Pons (tissue), 1 donor: ENCODE results near the gene SEC62.
"Not testable (repeated sequence)": the region's sequence is repeated elsewhere in the genome, so short reads cannot be mapped to it uniquely, and the experiment has no call there.

ENCODE experiments used
- DNase-seq: peaks from one replicate; pipeline ENCODE4 v3.0.0-alpha.2; 2016; ENCODE audit warnings: low spot score

The SEC62 gene

DNA sequence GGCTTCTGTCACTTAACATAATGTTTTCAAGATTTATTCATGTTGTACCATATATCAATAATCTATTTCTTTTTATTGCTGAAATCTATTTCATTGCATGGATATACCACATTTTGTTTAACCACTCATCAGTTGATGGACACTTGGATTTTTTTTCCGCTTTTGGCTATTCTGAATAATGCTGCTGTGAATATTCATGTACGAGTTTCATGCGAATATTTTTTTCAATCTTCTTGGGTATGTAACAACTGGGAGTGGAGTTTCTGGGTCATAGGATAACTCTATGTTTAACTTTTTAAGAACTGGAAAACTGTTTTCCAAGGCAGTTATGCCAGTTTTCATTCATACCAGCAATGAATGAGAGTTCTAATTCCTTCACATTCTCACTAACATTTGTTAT, 49.5 kb downstream of the SEC62 start:
- no peak for DNase-seq

DNA sequence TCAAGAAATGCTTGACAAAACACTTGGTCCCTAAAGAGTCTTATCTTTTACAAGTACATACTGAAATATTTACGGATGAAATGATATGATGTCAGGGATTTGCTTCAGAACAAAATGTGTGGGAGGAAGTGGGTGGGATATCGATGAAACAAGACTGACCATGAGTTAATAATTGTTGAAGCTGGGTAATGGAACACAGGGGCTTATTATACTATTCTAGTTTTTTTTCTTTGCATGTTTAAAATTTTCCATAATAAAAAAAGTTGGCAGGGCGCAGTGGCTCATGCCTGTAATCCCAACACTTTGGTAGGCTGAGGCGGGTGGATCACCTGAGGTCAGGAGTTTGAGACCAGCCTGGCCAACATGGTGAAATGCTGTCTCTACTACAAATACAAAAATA, 52.7 kb downstream of the SEC62 start:
- not testable (repeated sequence) for DNase-seq

DNA sequence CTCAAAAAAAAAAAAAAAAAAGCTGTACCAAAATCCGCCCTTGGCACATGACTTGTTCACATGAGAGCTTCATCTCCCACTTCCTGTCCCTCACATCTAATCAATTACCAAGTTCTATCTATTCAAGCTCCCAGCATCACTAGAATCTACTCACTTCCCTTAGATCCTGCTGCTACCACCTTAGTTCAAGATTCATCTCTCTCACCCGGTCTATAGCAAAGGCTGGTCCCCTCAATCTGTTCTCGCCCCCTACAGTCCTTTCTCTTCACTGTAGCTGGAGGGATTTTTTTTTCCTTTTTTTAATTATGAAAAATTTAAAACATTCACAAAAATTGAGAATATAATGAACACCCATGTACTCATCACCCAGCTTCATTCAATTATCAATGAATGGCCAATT, 54.5 kb downstream of the SEC62 start:
- no peak for DNase-seq

DNA sequence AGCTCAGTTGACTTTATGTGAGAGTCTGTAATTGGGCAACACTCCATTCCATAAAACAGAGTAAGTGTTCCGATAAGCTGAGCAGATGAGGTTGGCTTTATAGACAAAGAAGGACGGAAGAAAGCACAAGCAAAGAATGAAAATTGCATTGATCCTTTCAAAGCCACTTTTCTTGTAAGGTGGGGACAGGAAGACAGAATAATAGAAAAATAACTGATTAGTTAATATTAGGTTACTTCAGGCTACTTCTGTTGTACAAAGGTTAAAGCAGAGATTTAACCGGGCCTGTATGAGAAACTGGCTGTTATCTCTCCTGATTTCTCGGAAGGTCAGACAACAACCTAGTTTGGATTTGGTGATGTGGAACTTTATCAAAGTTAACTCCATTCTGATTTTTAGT, 55.7 kb downstream of the SEC62 start:
- no peak for DNase-seq

DNA sequence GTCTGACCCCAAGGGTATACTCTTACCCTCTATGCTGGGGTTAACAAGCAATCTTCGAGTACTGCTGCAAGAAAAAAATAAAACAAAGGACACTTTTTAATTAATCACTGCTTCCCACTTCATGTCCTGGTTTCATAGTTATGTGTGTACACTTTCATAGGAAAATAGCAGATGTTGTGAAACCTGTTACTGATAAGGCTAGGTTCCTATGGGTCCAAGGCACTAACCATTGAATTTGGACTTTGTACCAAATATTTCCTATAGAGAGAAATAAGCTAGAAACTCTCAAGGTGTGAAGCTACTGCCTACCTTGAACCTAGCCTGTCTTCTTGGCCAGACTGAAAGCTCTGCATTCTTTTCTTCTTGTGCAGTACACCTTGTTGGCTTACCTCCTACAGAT, 56.6 kb downstream of the SEC62 start:
- no peak for DNase-seq

DNA sequence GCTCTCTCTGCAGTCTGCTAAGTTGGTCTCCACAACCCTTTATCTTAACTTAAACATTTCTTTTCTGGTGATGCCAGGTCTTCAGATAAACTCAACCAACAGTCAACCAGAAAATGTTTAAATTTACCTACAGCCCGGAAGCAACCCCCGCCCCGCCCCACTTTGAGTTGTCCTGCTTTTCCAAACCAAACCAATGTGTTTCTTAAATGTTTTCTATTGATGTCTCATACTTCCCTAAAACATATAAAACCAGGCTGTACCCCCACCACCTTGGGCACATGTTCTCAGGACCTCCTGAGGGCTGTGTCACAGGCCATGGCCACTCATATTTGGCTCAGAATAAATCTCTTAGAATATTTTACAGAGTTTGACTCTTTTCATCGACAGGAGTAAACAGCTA, 58.0 kb downstream of the SEC62 start:
- DNase-seq: no peak

DNA sequence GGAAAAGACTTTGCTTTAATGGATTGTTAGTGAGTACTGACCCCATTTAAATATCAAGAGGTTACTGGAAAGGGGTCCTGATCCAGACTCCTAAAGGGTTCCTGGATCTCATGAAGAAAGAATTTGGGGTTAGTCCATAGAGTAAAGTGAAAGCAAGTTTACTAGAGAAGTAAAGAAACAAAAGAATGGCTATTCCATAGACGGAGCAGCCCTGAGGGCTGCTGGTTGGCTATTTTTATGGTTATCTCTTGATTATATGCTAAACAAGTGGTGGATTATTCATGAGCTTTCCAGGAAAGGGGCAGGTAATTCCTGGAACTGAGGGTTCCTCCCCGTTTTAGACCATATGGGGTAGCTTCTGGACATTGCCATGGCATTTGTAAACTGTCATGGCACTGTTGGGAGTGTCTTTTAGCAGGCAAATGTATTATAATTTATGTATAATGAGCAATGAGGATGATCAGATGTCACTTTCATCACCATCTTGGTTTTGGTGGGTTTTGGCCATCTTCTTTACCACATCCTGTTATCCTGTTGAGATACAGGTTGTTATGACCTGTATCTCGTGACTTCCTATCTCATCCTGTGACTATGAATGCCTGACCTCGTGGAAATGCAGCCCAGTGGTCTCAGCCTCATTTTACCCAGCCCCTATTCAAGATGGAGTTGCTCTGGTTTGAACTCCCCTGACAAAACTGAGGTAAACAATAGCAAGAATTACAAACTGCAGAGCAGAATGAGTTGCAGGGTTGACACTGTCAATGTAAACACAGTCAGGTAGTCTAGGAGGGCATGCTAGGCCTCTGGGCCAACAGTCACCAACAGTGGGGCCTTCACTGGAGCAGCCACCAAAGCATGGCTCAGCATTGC, 60.9 kb downstream of the SEC62 start:
- DNase-seq: no peak

DNA sequence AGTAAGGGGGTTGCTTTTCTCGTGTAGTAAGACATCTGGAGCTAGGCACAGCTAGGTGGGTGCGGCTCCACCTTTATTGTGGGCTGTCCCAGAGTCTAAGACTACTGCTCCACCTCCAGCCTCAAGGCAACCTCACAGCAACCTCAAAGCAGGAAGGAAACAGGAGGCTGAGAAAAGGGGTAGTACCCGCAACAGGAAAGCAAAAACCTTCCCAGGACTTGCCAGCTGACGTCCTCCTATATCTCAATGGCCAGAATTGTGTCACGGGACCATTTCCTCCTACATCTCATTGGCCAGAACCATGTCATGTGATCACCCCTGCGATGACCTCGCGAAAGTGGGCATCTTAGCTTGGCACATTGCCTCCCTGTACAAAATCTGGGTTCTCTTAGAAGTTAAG, 66.9 kb downstream of the SEC62 start:
- no peak for DNase-seq

DNA sequence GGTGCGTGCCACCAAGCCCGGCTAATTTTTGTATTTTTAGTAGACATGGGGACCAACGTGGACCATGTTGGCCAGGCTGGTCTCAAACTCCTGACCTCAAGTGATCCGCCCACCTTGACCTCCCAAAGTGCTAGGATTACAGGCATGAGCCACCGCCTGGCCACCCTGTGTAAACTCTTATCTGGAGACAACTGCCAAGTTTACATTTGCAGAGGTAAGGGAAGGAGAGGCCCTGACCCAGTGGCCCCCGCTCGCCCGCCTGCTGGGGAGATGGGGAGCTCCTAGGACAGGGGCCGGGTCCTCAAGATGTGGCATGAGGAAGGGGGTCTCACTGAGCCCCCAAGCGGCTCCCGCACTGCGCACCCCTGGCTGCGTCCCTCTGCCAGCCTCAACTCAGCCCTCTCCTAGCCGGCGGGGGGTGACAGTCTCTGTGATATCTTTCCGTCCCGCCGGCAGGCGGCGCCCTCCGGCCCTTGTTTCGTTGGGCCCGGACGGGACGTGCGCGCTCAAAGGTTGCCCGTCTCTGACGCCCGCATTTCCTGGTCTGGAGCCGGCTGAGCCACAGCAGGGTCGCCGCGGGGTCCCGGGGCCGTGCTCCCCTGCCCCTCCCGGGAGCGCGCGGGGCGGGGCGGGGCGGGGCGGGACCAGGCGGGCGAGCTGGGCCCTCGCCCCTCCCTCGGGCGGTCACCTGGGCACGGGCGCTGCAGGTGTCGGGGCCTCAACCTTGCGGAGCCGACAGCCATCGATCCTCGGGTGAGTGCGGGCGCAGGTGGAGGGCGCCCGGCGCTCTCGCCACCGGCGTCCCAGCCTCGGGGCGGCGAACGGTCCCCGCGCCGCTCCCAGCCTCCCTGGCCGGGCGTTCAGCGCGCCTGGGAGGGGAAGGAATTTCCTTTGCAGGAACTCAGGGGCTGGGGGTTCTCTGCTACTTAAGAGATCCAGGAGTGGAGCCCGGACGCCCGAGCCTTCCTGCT, 71.1 kb downstream of the SEC62 start, which contains the start of gene GPR160:
TSS of gene GPR160 (plus strand) at position 533 of the 971 bp plus-strand sequence. CDS start 45,978 bp downstream, outside the sequence.
- DNase-seq: peak; percentile 12

DNA sequence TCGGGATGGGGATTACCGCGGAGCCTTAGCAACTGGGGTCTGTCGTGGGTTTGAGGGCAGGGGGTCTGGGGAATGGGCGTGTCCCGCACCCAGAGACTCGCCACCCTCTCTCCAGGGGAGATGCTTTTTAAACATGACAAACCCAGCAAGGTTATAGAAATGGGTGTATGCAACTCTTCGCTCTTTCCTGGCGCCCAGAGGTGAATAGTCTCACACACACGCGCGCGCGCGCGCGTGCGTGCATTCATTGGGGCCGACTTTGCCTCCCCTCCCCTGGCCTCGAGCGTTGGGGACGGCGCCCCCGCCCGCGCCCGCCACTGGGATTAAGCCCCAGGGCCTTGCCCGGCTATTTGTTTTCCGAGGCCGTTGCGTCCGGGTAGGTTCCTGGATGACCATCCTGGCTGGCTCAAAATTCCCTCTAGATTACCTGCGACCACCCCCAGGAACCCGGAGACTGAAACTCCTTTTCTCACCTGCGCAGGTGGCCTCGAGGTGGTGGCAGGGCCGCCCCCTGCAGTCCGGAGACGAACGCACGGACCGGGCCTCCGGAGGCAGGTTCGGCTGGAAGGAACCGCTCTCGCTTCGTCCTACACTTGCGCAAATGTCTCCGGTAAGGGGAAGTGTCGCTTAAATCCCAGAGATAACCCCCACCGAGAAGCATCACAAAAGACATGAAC, 72.0 kb downstream of the SEC62 start:
- no peak for DNase-seq

DNA sequence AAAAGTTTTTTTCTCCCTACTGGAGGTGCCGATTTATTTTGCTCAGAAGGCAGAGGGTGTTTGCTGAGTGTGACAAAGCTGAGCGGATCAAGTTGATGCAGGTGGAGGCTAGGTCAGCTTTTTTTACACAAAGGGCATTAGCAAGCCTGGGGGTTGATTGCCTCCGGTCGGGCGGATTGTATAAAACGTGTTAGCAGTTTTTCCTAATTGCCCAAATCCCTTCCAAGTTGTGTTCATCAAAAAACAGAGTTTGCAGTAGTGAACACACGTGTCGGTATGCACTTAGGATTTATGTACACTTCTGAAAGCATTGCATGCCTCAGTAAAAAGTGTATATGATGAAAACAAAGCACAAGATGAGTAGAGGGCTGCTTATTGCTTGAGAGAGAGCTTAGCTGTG, 73.8 kb downstream of the SEC62 start:
- no peak for DNase-seq

DNA sequence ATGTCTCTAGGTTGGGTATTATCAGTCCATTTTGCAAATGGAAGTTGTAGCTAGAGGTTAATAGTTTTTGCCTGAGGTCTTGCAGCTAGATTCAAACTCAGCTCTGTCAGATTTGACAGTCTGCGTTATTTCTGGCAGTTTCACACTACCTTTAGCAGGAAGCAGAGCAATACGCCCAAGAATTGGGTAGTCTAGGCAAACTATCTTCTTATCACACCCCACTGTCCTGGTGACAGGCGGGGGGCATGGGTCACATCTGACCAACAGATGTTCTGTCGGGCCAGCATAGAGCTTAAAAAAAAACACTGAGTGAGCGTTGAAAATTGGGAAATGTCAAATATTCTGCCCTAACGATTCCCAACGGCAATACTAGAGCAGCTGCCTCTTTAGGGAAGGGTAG, 76.9 kb downstream of the SEC62 start:
- DNase-seq: no peak

DNA sequence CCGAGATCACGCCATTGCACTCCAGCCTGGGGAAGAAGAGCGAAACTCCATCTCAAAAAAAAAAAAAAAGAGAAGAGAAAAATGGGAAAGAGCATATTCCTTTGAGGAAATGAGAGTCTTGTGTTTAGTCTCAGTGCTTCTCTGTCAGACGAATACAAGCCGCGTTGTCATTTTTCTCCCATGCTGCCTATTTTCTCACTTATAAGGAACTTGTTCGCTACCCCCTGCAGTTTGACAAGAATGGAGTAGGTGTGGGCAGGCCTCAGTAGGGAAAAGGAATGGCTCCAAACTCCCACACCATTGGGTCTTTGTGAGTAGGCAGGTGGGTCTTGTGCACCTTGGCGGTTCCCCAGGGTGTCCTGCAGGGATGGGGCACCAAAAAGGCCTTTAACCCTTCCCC, 77.7 kb downstream of the SEC62 start:
- DNase-seq: peak; percentile 53

DNA sequence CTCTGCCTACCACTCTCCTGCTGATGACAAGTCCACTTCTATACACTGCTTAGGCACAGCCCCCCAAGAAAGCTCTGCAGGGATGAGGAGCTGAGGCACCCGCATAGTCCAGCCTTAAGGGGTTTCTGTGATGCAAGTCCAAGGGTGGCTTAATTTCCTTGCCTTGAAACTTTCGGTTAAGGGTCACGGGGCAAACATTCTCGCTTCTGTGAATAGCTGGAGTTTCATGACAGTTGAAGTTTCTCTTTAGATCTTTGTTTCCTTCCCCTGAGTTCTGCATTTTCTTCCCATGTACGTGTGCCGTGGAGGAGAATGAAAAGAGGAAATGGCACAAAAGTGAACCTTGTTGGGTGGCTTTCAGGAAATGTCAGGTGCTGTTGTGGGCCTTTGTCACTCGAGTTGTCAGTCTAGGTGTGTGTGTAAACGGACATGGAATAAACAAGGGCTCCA, 78.2 kb downstream of the SEC62 start:
- peak; percentile 82 for DNase-seq

DNA sequence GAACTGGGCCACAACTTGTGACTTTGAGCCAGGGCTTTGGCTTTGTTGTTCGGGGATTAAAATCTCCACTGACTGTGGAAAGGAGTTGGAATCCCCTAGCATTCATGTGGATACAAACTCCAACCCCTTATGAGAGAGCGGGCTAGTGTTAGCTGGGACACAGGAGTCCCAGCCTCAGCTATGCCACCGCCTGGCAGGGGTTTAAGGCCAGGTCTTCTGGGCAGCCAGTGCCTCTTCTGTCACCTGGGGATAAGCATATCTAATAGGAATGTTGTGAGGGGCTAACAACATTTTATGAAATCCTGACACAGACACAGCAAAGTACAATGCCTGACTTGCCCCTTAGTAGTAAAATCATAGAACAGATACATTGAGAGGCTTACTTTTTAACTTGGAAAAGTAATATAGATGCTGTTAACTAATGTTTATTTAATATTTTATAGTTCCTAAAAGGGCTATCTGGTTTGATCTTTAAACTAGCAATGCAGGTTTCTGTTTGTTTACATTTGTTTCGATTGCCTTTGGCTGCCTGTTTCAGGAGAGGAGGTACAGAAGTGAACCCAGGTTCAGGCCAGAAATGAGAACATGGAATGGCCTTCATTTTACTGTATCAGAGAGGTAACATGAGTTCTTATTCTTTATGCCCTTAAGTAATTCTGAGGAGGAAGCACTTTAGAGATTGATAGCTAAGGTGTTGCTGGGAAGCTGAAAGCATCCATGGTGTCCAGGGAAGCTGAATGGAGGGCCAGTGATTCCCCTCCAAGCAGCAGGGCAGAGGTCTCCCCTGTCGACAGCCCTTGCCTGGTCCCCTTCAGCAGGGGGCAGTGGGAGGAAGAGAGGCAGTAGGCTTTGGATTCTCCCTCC, 79.9 kb downstream of the SEC62 start:
- no peak for DNase-seq

DNA sequence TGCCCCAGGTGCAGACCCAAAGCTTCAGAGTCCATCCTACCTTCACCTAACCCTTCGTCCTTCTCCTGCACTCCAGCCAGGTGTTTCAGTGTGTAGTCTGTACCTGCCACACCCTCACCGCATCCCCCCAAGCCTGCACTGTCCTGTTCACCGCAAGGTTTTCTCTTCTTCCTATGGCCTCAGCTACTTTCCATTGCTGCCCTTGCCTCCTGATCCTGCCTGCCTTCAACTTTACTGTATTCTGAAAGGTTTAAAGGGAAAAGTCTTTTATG, 80.5 kb downstream of the SEC62 start:
- no peak for DNase-seq
